HL-60 (cell line): ENCODE data around the gene DCDC1.

Experiments
- DNase-seq, 2 experiments: peaks; one replicate each; pipeline ENCODE4 v3.0.0-alpha.2; 2010 to 2020; ENCODE audit warnings: low read depth in 1 of 2, low spot score in 1 of 2
- H3K27ac ChIP-seq: fragments of 250-450 bp; sonication (Bioruptor Pico); replicated peaks from 2 replicates; pipeline ENCODE4 v1.5.1; 2020; ENCODE audit warnings: mild to moderate bottlenecking, moderate library complexity
- H3K27me3 ChIP-seq: fragments of 250-450 bp; sonication (Bioruptor Pico); 2 replicates; pipeline ENCODE4 v1.5.1; 2021; ENCODE audit warnings: mild to moderate bottlenecking, moderate library complexity; ENCODE audit not compliant: insufficient read depth, poor library complexity, severe bottlenecking
- H3K4me3 ChIP-seq: replicated peaks from 2 replicates; pipeline ENCODE4 v1.5.1; 2011; ENCODE audit warnings: mild to moderate bottlenecking, control low read depth, low read length; ENCODE audit not compliant: insufficient read depth
- CTCF ChIP-seq: IDR thresholded peaks from one replicate; pipeline ENCODE4 v1.5.1; 2011; ENCODE audit warnings: low read length, control low read depth, inconsistent platforms; ENCODE audit not compliant: insufficient read depth
- GABPA ChIP-seq: IDR thresholded peaks from 2 replicates; pipeline ENCODE4 v1.6.1; 2012; ENCODE audit warnings: low read depth
- POLR2AphosphoS5 ChIP-seq: IDR thresholded peaks from 2 replicates; pipeline ENCODE4 v1.6.1; 2012; ENCODE audit warnings: low read depth
- REST ChIP-seq: IDR thresholded peaks from 2 replicates; pipeline ENCODE4 v1.6.1; 2012; ENCODE audit warnings: low read depth; ENCODE audit not compliant: insufficient replicate concordance
- SPI1 ChIP-seq: IDR thresholded peaks from 2 replicates; pipeline ENCODE4 v1.6.1; 2012; ENCODE audit warnings: low read depth, mild to moderate bottlenecking, borderline replicate concordance

Gene DCDC1

GRCh38 chr11:30992513-30992849 lies 377.1 kb downstream of the DCDC1 start:
- Histone ChIP-seq H3K27me3 (no peaks in the 10 kb centered on the region), H3K27ac (no peak overlapping the region), H3K4me3 (no peak overlapping the region)
- DNase-seq, result no peak
- TF ChIP-seq SPI1, result no peak
- no peak for TF ChIP-seq POLR2AphosphoS5
- no peak for TF ChIP-seq REST
- no peak for TF ChIP-seq GABPA
- TF ChIP-seq CTCF, result no peak

- no peak overlapping the region for H3K4me3 ChIP-seq
- no peak overlapping the region for H3K27ac ChIP-seq
- TF ChIP-seq GABPA (no peak), CTCF (no peak), REST (no peak), POLR2AphosphoS5 (no peak), SPI1 (no peak)
- DNase-seq, result no peak
- H3K27me3 ChIP-seq, result no peaks in the 10 kb centered on the region
Observed at GRCh38 chr11:30991802-30992512, 377.6 kb downstream of the DCDC1 start.

GRCh38 chr11:30991376-30991775 lies 378.2 kb downstream of the DCDC1 start:
- Histone ChIP-seq H3K27ac (no peak overlapping the region), H3K27me3 (no peaks in the 10 kb centered on the region), H3K4me3 (no peak overlapping the region)
- DNase-seq, result no peak
- TF ChIP-seq REST (no peak), GABPA (no peak), POLR2AphosphoS5 (no peak), SPI1 (no peak), CTCF (no peak)
